GM21526 (cell line): ENCODE data around the gene PM20D2.

Source experiments
- ATAC-seq: cut with Tn5 transposase; IDR thresholded peaks from one replicate; pipeline ENCODE4 v1.9.1; 2021; ENCODE audit warnings: moderate library complexity; ENCODE audit not compliant: unreplicated experiment, low FRiP score

The PM20D2 gene

DNA sequence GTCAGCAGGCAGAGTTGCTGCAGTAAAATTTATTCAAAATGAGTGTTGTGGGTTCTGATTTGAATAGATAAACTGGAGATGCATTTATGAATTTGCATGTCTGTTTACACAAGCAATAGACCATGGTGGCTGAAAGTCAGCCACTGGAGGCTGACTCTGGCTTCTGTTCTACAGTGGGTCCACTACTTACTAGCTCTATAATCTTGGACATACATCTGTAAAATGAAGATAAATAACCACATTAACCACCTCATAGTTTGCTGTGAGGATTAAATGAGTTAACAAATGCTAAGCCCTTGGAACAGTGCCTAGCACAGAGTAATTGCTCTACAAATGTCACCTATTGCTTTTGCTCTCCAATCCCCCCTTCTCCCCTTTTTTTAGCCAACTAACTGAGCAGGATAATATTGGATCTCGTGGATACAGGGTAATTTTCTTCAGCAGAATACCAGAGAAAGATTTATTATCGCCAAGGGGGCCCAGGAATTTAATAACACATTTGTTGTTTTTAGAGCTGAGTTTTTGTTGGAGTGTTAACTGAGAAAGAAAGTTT is 1.4 kb upstream of the PM20D2 start:
- no peak for ATAC-seq

DNA sequence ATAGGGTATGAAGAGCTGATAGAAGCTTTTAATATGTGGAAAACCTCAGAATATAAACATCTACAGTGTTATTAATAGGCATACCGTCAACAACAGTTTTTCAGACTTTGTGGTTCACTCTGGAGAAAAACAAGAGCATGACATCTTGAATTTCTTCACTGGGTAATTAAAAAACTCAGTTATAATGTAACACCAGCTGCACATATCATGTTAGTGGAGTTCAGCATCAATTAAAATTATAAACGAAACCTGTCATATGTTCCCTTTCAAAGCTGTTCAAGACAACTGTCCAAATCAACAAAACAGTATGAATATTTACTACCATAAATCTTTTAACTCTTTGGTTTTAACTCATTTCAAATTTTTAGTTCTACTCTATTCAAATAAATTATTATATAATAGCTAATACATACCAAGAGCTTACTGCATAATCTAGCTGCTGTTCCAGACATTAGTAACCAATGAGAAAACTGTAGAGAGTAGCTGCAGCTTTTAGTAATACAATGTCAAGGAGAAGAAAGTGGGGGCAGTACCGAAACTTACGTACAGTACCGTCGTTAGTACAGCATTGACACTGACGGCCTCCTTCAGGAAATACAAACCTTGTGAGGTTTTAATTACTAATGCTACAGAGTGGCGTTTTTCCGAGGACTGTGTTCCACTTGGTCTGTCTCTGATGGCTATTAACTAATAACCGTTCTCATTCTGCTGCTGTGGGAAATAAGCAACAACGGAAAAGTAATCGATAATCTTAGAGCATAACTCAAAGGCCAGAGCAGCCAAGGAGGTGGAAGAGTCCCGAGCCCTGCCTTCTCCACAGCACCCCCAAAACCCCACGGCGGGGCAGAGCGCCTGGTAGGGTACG is 532 bp upstream of the PM20D2 start:
- peak; percentile 62 for ATAC-seq

DNA sequence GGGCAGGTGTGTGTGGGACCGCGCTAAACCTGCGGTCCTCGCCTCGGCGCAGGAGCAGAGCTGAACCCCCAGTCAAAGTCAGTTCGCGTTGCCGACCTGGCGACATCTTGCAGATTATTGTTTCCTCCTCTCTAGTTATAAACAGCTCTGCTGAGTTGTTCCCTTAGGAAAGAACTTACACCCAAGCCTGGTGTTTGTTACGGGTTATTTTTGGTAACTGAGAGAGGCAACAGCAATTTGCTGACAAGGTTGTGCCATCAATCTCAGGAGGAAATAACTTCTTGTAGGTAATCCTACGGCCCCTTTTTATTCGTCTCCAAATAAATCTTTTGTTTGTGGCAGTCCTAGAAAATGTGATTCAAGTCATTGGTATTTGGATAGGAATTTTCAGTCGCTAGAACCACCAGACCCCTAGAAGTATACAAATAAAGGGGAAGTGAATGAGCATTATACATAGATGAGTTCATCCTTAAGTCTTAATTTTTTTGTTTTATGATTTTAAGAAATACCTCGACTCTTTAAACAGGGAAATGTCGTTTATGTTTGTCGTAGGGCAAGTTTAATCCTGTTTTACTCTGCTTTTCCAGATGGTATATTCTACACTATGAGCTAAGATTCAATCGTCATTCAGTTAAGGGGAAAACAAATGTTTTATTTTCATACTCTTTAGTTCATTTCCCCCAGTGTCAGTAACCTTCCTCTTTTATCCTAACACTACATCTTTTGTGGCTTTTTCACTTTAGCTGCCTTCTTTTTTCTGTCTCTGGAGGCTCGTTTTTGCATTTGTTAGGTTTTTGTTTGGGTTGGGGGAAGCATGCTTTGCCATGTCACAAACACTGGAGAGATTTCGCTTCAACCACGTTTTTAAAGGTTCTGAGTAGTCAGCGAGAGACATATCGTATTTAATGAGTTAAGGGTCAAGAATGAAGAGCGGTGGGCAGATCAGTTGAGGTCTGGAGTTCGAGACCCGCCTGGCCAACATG is 1.2 kb downstream of the PM20D2 start:
- no peak for ATAC-seq

DNA sequence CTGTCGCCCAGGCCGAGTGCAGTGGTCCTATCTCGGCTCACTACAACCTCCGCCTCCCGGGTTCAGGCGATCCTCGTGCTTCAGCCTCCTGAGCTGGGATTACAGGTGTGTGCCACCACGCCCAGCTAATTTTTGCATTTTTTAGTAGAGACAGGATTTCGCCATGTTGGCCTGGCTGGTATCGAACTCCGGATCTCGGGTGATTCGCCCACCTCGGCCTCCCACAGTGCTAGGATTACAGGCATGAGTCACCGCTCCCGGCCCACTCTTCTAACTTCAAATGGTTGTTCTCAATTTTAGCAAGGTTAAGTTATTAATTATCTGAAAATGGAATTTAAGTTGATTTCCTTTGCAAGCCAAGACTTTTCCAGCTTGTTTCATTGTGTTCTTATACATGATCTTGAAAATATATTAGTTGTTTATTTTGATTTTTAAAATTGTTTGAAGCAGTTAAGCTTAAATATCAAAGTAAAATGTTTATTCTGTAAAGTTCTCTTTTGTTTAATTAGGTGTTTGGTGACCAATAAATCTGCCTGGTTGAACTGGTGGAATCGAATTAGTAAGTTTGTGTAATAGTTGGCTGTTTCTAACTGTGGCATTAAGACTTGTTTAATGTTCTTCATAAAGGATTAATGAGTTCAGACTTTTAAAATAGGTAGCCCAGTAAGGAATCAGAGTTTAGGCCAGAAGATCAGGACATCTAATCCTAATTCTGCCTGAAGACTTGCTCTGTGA is 2.3 kb downstream of the PM20D2 start:
- no peak for ATAC-seq

DNA sequence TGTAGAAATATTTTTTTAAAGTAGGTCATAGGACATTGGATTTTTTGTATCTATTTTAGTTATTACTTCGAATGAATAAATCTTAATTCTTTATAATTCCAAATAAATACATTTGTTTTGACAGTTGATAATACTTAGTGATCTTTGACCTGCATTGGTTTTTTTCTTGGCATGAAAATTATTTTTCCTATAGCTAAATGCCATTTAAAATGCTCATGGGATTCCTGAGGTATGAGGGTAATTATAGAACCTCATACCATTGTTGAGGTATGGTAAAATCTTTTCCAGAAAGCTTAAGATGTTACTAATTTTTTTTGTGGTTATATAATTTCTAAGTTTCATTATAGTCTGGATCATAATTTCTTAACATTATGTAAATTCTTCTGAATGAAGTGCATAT is 8.3 kb downstream of the PM20D2 start:
- no peak for ATAC-seq

DNA sequence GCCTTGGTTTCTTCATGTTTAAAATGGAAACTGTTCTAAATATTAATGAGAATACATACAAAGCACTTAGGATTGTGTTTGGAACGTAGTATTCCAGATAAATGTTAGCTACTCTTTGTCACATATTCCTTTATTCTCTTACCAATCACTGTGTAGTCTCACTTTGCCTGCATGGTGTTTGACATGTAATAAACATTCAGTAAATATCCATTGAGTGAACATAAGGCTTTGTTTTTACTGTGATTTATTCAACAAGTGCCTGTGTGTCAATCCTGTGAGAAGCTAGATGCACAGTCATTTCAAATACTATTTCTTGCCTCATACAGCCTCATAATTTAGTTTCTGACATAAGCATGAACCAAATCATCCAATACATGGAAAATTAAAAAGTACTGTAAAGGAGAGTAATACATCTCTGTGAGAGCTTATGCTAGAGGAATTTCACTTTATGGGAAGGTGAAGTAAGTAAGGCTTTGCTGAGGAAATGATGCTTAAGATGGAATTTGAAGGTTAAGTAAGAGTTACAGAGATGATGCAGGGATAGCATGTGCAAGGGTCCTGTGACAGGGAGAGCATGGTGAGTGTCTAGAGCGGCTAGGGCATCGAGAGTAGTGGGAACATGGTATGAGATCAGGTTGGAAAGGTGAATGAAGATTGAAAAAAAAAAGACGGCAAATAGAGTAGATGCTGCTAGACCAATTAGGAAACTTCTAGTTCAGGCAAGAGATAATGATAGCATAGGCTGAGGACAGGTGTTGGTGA is 14.7 kb downstream of the PM20D2 start:
- ATAC-seq = no peak

DNA sequence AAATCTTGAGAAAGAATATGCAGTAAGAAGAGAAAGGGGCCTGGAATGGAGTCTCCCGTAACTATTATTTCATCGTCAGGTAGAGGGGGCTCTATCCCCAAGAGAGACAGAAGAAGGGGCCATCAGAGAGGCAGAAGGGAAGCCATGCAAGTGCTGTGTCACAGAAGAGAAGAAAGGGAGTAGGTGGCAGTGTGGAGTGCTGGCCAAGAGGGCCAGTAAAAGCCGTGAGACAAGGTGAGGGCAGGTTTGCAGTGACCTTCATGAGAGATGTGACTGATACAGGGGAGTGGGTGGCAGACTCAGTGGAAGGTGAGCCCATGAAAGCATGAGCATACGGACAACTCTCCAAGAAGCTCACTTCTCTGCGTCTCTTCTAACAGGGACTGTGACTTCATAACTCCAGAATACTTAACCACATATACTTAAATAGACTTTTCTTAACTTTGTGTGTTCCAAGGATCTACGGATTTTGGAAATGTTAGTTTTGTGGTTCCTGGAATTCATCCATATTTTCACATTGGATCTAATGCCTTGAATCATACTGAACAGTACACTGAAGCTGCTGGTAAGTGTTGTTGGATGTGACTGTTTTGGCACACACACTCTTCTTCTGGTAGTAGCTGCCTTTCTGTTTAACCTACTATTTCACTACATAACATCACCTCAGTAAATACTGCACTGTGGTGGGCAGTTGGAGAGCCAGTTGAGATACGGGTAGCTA is 15.6 kb downstream of the PM20D2 start:
- no peak for ATAC-seq

DNA sequence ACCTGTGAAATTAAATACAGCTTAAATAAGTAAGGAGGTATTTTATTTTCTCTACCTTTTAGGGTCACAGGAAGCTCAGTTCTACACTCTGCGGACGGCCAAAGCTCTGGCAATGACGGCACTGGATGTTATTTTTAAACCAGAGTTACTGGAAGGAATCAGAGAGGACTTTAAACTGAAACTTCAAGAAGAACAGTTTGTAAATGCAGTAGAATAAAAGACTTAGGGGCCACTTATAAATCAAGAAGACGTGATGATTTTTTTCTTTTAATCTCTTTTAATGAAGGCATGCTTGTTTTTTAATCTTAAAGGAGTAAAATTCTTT is 16.2 kb downstream of the PM20D2 start:
- ATAC-seq = no peak

DNA sequence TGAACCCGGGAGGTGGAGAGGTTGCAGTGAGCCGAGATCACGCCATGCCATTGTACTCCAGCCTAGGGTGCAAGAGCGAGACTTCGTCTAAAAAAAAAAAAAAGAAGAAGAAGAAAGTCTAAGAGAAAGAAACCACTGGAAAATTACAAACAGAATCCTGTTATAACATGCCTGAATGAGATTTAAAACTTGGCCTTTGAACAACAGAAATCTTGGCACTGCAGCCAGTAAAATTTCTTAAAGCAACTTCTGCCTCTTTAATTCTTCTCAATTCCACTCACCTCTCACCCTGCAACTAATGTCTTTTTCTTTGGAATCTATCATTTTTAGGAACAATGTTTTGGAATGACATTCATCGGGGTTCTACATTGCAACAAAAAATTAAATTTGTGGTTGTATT is 26.3 kb downstream of the PM20D2 start:
- no peak for ATAC-seq

DNA sequence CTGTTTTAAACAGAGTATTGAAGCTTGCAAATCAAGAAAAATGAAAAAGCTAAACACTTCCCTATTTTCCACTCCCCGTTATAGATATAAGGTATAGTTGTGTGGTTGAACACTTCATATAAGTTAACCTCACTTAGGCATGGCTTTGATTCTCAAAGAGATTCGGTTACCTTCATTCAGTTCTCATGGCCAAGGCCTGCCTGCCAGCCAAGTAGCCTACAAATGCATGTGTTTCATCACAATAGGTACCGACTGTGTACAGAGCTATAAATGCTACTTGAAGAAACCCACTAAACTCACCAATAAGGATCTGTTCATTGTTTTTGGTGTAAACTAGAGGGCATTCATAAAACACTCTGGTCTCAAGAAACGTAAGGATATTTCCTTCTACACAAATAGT is 27.8 kb downstream of the PM20D2 start:
- no peak for ATAC-seq

DNA sequence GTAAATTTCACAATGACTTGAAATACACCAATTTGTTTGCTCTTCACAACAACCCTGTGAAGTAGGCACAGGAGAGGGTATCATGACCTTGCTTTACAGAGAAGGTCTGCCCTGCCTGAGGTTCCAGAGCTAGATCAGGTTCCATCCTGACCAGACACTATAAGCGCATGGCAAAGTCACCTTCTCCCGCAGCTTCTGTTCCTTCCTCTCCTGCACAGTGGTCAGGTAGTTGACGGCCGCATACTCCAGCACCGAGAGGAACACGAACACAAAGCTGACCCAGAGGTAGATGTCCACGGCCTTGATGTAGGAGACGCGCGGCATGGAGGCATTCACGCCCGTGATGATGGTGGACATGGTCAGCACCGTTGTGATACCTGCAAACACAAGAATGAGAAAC is 34.3 kb downstream of the PM20D2 start:
- no peak for ATAC-seq

DNA sequence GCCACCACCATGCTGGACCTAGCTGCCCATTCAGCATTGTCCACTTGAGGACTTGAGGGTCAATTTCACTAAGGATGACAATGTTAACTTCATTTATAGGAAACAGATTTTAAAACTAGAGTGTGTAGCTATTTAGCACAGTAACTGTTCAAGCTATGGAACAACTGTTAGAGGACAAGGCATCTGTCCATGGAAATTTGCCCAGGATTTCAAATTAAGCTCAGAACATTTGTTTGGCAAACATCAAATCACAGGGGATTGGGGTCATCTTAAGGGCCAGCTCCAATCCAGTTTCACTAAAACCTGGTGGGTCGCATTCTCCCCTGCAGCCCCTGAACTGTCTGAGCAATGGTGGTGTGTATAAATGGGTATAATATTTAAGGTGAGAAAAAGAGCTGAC is 35.1 kb downstream of the PM20D2 start:
- no peak for ATAC-seq

DNA sequence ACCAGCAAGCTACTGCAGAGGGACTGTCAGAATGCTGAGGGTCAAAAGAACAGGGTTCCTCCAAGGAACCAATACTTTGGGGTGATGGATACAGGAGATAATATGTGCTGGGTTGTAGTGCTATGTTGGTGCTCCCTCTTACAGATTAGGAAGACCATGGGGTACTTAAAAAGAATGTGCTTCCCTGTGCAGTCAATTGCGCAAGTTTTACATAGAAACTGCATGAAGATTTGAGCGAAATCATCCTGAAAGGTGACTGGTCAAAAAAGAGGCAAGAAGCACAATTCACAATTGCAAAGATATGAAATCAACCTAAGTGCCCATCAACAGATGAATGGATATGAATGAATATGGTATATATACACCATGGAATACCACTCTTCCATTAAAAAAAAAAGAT is 37.4 kb downstream of the PM20D2 start:
- no peak for ATAC-seq

DNA sequence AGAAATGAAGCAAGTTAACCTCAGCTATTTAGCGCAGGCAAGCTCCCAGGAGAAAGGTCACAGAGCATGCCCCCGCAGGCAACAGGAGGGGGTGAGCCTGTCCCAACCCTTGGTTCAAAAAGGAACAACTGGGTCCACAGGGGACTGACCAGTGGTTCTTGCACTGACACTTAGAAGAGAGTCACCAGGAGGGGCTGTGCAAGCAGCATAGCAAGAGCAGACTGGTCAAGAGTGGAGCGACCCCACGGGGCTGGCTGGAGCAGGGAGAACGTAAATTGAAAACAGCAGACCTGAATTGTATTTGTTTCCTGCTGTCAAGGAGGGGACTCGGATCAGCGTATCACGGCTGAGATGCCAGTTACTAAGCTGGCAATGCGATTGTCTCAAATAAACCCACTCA is 38.5 kb downstream of the PM20D2 start:
- no peak for ATAC-seq

DNA sequence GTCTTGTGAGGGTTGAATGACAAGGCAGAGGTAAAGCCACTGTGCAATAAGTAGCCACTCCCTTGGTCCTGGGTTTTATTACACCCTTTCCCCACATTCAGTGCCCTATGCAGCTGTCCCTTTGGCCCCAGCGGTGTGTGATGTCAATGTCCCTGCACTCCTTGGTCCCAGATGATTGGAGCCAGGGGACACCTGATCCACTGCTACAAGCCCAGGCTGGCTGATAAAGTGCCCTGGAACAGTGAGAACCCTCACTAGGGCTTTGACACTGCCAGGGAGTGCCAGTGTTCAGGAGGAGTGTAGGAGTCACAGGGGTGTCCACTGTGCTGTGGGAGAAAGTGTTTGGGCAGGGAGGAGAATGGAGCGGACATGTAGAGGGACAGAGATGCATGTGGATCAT is 40.9 kb downstream of the PM20D2 start:
- no peak for ATAC-seq

DNA sequence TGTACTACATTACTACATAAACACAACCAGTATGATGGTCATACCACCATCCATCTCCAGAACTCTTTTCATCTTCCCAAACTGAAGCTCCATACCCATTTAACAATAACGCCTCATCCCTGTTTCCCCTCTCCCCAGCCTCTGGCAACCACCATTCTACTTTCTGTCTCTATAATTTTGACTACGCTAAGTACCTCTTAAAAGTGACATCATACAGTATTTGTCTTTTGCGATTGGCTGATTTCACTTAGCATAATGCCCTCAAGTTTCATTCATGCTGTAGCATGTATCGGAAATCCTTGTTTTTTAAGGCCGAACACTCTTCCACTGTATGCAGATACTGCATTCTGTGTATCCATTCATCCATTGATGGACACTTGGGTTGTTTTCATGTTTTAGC is 41.6 kb downstream of the PM20D2 start:
- ATAC-seq = no peak

DNA sequence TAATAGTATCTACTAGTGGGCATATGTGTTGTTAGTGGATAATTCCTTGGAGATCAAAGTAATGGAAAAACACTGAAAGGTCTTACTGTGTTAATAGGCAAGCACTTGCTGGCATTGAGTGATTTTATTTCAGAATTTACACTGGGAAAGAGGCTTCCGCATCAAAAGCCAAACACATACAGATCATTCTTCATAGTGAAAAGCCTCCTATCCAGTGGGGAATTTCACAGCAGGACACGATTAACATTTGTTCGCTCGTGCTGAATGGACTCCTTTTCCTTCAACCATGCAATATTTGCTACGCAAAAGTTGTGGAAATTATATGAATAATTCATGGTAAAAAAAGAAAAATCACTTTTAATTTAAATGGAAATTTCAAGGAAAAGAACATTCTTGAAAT is 44.9 kb downstream of the PM20D2 start:
- no peak for ATAC-seq

DNA sequence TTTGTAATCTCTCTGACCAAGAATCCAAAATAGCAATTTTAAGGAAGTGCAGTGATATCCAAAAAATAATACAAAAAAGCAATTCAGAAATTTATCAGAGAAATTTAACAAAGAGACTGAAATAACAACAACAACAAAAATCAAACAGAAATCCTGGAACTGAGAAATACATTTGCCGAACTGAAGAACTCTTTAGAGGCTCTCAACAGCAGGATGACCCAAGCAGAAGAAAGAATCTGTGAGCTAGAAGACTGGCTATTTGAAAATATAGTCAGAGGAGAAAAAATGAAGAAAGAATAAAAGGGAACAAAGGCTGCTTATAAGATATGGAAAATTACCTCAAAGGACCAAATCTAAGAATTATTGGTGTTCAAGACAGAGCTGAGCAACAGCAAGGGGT is 48.7 kb downstream of the PM20D2 start:
- no peak for ATAC-seq

DNA sequence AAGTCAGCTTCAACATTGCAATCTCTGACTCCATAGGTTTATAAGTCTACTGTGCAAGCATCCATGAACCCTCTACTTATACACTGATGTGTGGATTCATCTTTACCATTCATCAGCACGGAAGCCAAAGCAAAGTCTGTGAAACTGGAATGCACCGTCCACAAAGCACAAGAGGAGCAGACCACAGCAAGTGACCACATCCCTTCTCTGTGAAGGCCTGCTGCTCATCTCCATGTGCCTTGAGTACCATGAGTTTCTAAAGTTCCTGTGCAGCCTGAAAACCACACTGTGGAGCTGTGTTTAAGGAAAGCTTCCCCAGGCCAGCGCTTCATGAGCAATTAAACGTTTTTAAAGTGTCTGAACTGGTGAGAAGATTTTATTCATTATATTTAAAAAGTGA is 51.3 kb downstream of the PM20D2 start:
- no peak for ATAC-seq
